Ammon's horn (tissue), 1 donor: Measurements from ENCODE around the gene FOXF1.

Experiments used
- DNase-seq: peaks from one replicate; pipeline ENCODE4 v3.0.0-alpha.2; 2016; ENCODE audit warnings: low spot score

The FOXF1 gene

GRCh38 chr16:86505185-86505898 lies 5.0 kb upstream of the FOXF1 start:
- DNase-seq = no peak

- no peak for DNase-seq
Measured at GRCh38 chr16:86505899-86506864, 4.1 kb upstream of the FOXF1 start.

GRCh38 chr16:86507173-86508027 lies 2.9 kb upstream of the FOXF1 start:
- no peak for DNase-seq

- no peak for DNase-seq
Measured at GRCh38 chr16:86508028-86508946, 2.0 kb upstream of the FOXF1 start.

- no peak for DNase-seq
Measured at GRCh38 chr16:86508947-86509758, 1.2 kb upstream of the FOXF1 start.

GRCh38 chr16:86509759-86510464 lies 415 bp upstream of the FOXF1 start:
- no peak for DNase-seq

GRCh38 chr16:86511317-86512161 lies 1.2 kb downstream of the FOXF1 start:
- no peak for DNase-seq

GRCh38 chr16:86512301-86512859 lies 2.1 kb downstream of the FOXF1 start:
- DNase-seq = no peak

GRCh38 chr16:86512860-86513470 lies 2.6 kb downstream of the FOXF1 start:
- DNase-seq = no peak

GRCh38 chr16:86513471-86514277 lies 3.3 kb downstream of the FOXF1 start:
- DNase-seq = no peak

- DNase-seq = no peak
Measured at GRCh38 chr16:86514481-86515376, 4.4 kb downstream of the FOXF1 start.

- DNase-seq = no peak
Measured at GRCh38 chr16:86515413-86515776, 5.1 kb downstream of the FOXF1 start.

GRCh38 chr16:86515777-86516622 lies 5.7 kb downstream of the FOXF1 start:
- DNase-seq = no peak

- DNase-seq = no peak
Measured at GRCh38 chr16:86516623-86517003, 6.3 kb downstream of the FOXF1 start.

- DNase-seq = no peak
Measured at GRCh38 chr16:86517033-86517432, 6.7 kb downstream of the FOXF1 start.
